ENCODE measurements around the gene UVSSA. TPM values are rescaled to one million over a fixed set of nuclear protein-coding genes. Genes with fewer than 3 reads are reported as not detected.
A peak's percentile ranks its signal among the peaks of the same experiment; 100 is the strongest.
"Not testable (repeated sequence)": the region's sequence is repeated elsewhere in the genome, so short reads cannot be mapped to it uniquely, and the experiment has no call there.

UVSSA gene
- total RNA-seq, 1 experiment from 2014 or later = 12.6 TPM

- H3K36me3 ChIP-seq (replicated peaks; ENCODE audit: control insufficient read depth, insufficient read depth, low read length) = no peaks in the 10 kb centered on the region
- peak; percentile 51 for DNase-seq
- H3K4me3 ChIP-seq (ENCODE audit: insufficient read depth, low read depth, low read length) = no peak overlapping the region
- H3K27me3 ChIP-seq (ENCODE audit: control insufficient read depth, insufficient read depth, low read length) = peaks cover 5% of the 10 kb centered on the region; the same call in 1 of the 2 replicates
Measured at GRCh38 chr4:1416948-1417260, 69.9 kb downstream of the UVSSA start.

DNA sequence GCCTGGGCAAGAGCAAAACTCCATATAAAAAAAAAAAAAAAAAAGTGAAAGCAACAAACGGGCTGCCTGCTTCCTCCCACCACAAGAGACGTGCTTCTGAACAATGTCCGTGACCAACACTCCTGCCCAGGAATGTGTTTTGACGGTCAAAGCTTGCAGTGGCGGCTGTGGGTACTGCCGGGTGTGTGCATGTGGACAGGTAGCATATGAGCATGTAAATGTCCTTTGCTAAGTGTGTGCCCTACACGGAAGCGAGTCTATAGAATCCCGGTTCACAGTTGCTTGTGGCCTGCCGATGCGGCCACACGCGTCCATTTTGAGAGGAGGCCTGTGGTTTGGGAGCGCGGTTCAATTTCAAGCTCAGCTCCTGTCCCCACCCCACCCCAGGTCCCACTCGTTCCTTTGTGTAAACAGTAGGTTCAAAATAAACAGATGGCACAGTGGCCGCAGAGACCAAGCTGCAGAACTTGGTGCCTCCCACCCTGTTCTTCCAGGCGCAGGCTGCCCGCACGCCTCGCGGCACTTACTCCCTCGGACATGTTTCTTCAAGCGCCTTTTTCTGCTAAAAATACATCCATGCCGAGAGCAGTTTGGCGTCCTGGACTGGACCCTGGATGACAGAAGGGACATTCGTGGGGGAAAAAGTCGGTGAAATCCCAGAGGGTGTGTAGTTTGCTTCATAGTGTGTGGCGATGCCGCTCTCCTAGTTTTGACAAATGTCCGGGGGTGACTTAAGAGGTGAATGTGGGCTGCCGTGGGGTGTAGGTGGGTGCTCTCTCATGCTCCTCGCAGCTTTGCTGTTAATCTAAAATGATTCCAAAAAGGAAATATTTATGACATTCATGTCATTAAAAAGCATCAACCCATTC lies 70.7 kb downstream of the UVSSA start:
- Histone ChIP-seq H3K27me3 (ENCODE audit: control insufficient read depth, insufficient read depth, low read length) (peaks cover 4% of the 10 kb centered on the region; the same call in 1 of the 2 replicates), H3K4me3 (ENCODE audit: insufficient read depth, low read depth, low read length) (no peak overlapping the region), H3K36me3 (replicated peaks; ENCODE audit: control insufficient read depth, insufficient read depth, low read length) (no peaks in the 10 kb centered on the region)
- DNase-seq = peak; percentile 47

DNA sequence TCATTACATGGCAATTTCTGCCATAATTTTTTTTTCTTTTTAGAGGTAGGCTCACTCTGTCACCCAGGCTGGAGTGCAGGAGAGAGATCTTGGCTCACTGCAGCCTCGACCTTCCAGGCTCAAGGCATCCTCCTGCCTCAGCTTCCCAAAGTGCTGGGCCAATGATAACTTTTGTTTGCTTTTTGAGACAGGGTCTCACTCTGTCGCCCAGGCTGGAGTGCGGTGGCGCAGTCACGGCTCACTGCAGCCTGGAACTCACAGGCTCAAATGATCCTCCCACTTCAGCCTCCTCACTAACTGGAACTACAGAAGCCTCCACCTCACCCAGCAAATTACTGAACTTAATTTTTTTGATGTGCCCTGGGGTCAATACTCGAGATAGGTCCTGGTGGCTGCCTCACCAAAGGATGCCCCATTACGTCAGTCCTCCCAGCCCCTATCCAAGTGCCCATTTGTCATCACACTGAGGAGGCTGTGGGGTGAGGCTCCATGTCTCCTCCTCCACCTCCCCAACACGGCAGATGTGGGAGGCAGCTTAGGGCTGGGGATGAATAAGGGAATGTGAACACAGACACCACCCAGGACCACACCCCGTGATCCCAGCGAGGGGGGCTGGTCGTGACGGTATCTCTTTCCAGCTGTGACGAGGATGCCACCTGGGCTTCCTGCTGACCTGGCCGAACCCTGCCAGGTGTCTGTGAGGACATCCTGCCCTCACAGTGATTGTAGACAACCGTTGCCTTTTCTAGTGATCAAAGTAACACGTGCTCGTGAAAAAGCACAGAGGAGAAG lies 71.7 kb downstream of the UVSSA start:
- Histone ChIP-seq H3K4me3 (ENCODE audit: insufficient read depth, low read depth, low read length) (no peak overlapping the region), H3K36me3 (replicated peaks; ENCODE audit: control insufficient read depth, insufficient read depth, low read length) (no peaks in the 10 kb centered on the region), H3K27me3 (ENCODE audit: control insufficient read depth, insufficient read depth, low read length) (peaks cover 3% of the 10 kb centered on the region; the same call in 1 of the 2 replicates)
- DNase-seq = peak; percentile 21

GRCh38 chr4:1419708-1420107 lies 72.7 kb downstream of the UVSSA start:
- H3K27me3 ChIP-seq (ENCODE audit: control insufficient read depth, insufficient read depth, low read length) = no peaks in the 10 kb centered on the region

GRCh38 chr4:1421657-1422056 lies 74.6 kb downstream of the UVSSA start:
- Histone ChIP-seq H3K36me3 (replicated peaks; ENCODE audit: control insufficient read depth, insufficient read depth, low read length) (no peaks in the 10 kb centered on the region), H3K27me3 (ENCODE audit: control insufficient read depth, insufficient read depth, low read length) (no peaks in the 10 kb centered on the region), H3K4me3 (ENCODE audit: insufficient read depth, low read depth, low read length) (no peak overlapping the region)
- peak; percentile 40 for DNase-seq

More at GRCh38 chr4:1419708-1420107, 72.7 kb downstream of the UVSSA start:
- H3K36me3 ChIP-seq (replicated peaks; ENCODE audit: control insufficient read depth, insufficient read depth, low read length) = no peaks in the 10 kb centered on the region
- peak; percentile 15 for DNase-seq
- no peak overlapping the region for H3K4me3 ChIP-seq (ENCODE audit: insufficient read depth, low read depth, low read length)

DNA sequence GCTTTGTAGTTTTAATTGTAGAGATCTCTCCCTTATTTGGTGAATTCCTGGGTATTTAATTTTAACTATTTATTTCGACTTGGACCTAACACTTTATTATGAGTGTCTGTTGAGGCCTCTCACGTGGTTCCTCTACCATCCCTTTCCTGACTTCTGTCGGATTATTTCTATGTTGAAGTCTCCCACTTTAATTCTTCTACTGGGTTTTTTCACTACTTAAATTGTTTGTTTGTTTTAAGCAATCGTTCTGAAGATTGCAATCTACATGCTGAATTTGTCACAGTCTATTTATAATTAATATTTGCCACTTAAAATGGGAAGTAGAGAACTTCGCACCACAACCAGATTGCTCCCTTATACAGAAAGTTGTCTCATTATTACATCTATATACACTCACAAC lies 80.0 kb downstream of the UVSSA start:
- Histone ChIP-seq H3K36me3 (replicated peaks; ENCODE audit: control insufficient read depth, insufficient read depth, low read length) (no peaks in the 10 kb centered on the region), H3K27me3 (ENCODE audit: control insufficient read depth, insufficient read depth, low read length) (no peaks in the 10 kb centered on the region), H3K4me3 (ENCODE audit: insufficient read depth, low read depth, low read length) (no peak overlapping the region)
- DNase-seq = no peak

DNA sequence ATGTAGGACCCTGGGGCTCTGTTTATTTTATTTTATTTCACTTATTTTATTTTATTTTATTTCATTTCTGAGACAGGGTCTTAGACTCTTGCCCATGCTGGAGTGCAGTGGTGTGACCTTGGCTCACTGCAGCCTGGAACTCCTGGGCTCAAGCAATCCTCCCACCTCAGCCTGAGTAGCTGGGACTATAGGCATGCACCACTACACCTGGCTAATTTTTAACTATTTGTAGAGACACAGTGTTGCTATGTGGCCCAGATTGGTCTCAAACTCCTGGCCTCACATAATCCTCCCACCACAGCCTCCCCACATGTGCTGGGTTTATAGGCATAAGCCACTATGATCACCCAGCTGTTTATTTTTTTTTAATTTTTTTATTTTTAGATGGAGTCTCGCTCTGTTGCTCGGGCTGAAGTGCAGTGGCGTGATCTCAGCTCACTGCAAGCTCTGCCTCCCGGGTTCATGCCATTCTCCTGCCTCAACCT lies 96.7 kb downstream of the UVSSA start:
- not testable (repeated sequence) for DNase-seq; H3K27me3 ChIP-seq (ENCODE audit: control insufficient read depth, insufficient read depth, low read length); H3K36me3 ChIP-seq (replicated peaks; ENCODE audit: control insufficient read depth, insufficient read depth, low read length); H3K4me3 ChIP-seq (ENCODE audit: insufficient read depth, low read depth, low read length)

Other genes starting within 250 kb of the UVSSA start
- gene RNF212, start 233.6 kb upstream of the UVSSA start, total RNA-seq (2014; rRNA removed; shearing (Covaris generic)) = 28.0 and 59.8 TPM in 2 replicates
- 0.62 and 2.5 TPM in 2 replicates for gene SPON2, start 174.6 kb upstream of the UVSSA start, total RNA-seq (2014; rRNA removed; shearing (Covaris generic))
- gene CTBP1, start 98.1 kb upstream of the UVSSA start, total RNA-seq (2014; rRNA removed; shearing (Covaris generic)) = 267 and 360 TPM in 2 replicates
- 65.4 and 80.6 TPM in 2 replicates for gene MAEA, start 57.3 kb upstream of the UVSSA start, total RNA-seq (2014; rRNA removed; shearing (Covaris generic))
- gene NKX1-1, start 59.2 kb downstream of the UVSSA start, total RNA-seq (2014; rRNA removed; shearing (Covaris generic)) = not detected in 2 replicates